Activated T-cell treated with anti-CD3 and anti-CD28 coated beads, Interleukin-2, amount 50 U/mL, for 24 hours (primary cell): ENCODE measurements around the gene PUM1.
"Not testable (repeated sequence)": the region's sequence is repeated elsewhere in the genome, so short reads cannot be mapped to it uniquely, and the experiment has no call there.

Source experiments
- DNase-seq: peaks from one replicate; pipeline ENCODE4 v3.0.0-alpha.2; 2020
- H3K27ac Mint-ChIP-seq: 2 replicates; pipeline ENCODE4 v1.8.0; 2020; ENCODE audit warnings: mild to moderate bottlenecking, mixed read lengths
- H3K27me3 Mint-ChIP-seq: 2 replicates; pipeline ENCODE4 v1.8.0; 2020; ENCODE audit warnings: mixed read lengths
- H3K36me3 Mint-ChIP-seq: 2 replicates; pipeline ENCODE4 v1.8.0; 2020; ENCODE audit warnings: low read depth, mixed read lengths
- H3K4me1 Mint-ChIP-seq: 2 replicates; pipeline ENCODE4 v1.8.0; 2020; ENCODE audit warnings: low read depth, mixed read lengths
- H3K4me3 Mint-ChIP-seq: 2 replicates; pipeline ENCODE4 v1.8.0; 2020; ENCODE audit warnings: mild to moderate bottlenecking, moderate library complexity, mixed read lengths
- H3K9me3 Mint-ChIP-seq: 2 replicates; pipeline ENCODE4 v1.8.0; 2020; ENCODE audit warnings: mixed read lengths

PUM1 gene

DNA sequence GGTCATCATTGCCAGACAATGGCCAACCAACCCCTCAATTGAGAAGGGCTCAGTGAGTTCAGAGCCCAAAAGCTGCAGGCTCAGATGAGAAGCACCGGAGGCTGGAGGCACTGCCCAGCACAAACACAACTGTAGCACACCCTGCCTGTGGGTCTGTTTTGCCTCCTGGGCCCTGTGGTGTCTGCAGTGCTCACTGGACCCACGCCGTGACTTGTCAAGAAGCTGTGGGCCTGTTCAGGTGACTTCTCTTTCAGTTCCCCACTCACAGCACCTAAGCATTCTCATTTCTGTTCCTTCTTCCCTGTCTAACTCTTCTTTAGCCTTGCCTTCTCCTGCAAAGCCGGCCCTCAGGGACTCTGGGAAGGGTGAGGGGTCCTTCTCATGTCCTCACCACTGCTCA, 129.8 kb downstream of the PUM1 start:
- H3K4me3 Mint-ChIP-seq, H3K27ac Mint-ChIP-seq, H3K9me3 Mint-ChIP-seq, DNase-seq, H3K4me1 Mint-ChIP-seq, H3K27me3 Mint-ChIP-seq: not testable (repeated sequence)
- H3K36me3 Mint-ChIP-seq, result peaks cover 89% of the 10 kb centered on the region

DNA sequence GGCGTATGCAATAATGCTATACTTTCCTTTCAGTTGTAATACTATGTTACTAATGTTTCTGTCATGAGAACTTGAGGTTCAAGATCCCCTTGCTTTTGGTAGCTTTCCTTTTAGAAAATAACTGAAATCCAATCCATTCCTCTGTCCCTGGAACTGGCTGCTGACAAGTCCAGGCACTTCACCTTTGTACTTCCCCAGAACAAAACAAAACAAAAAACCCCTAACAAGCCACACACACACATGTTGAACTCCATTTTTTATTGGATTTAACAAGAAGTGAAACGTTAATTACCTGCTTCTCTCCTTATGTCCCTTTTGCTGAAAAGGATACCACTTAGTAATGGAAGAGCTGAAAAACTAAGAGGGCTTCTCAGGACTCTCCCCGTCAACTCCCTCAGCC, 130.9 kb downstream of the PUM1 start:
- H3K4me1 Mint-ChIP-seq, result no peaks in the 10 kb centered on the region
- peaks cover 83% of the 10 kb centered on the region for H3K36me3 Mint-ChIP-seq
- H3K9me3 Mint-ChIP-seq, result no peaks in the 10 kb centered on the region
- peak overlapping the region; percentile 66 for H3K27ac Mint-ChIP-seq
- H3K4me3 Mint-ChIP-seq, result no peak overlapping the region
- no peaks in the 10 kb centered on the region for H3K27me3 Mint-ChIP-seq
- DNase-seq, result no peak

DNA sequence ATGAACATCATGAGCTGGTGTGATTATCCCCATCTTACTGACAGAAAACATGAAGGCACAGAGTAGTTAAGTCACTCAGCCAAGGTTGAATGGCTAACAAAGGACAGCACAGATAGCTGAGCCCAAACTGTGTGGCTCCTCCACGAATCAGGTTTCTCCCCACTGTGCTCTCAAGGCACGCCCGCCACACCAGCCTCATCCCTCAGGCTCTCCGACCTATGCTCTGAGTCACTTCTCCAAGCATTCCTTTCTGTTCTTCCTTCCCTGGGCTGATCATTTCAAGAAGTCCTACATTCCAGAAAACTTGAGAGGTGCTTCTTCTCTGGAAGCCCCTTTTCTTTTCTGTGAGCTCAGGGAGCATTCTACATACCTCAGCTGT, 131.7 kb downstream of the PUM1 start:
- no peak overlapping the region for H3K4me3 Mint-ChIP-seq
- no peaks in the 10 kb centered on the region for H3K4me1 Mint-ChIP-seq
- DNase-seq, result no peak
- H3K9me3 Mint-ChIP-seq, result no peaks in the 10 kb centered on the region
- no peaks in the 10 kb centered on the region for H3K27me3 Mint-ChIP-seq
- H3K27ac Mint-ChIP-seq, result peak overlapping the region; percentile 22
- peaks cover 76% of the 10 kb centered on the region for H3K36me3 Mint-ChIP-seq

GRCh38 chr1:30930631-30931173, 134.8 kb downstream of the PUM1 start:
- Mint-ChIP-seq H3K36me3 (peaks cover 50% of the 10 kb centered on the region), H3K27me3 (no peaks in the 10 kb centered on the region), H3K4me3 (no peak overlapping the region), H3K27ac (peak overlapping the region; percentile 79), H3K4me1 (no peaks in the 10 kb centered on the region), H3K9me3 (no peaks in the 10 kb centered on the region)
- no peak for DNase-seq

GRCh38 chr1:30929944-30930525, 135.5 kb downstream of the PUM1 start:
- Mint-ChIP-seq H3K4me3 (no peak overlapping the region), H3K27ac (no peak overlapping the region), H3K9me3 (no peaks in the 10 kb centered on the region), H3K36me3 (peaks cover 45% of the 10 kb centered on the region), H3K27me3 (no peaks in the 10 kb centered on the region), H3K4me1 (no peaks in the 10 kb centered on the region)
- no peak for DNase-seq

DNA sequence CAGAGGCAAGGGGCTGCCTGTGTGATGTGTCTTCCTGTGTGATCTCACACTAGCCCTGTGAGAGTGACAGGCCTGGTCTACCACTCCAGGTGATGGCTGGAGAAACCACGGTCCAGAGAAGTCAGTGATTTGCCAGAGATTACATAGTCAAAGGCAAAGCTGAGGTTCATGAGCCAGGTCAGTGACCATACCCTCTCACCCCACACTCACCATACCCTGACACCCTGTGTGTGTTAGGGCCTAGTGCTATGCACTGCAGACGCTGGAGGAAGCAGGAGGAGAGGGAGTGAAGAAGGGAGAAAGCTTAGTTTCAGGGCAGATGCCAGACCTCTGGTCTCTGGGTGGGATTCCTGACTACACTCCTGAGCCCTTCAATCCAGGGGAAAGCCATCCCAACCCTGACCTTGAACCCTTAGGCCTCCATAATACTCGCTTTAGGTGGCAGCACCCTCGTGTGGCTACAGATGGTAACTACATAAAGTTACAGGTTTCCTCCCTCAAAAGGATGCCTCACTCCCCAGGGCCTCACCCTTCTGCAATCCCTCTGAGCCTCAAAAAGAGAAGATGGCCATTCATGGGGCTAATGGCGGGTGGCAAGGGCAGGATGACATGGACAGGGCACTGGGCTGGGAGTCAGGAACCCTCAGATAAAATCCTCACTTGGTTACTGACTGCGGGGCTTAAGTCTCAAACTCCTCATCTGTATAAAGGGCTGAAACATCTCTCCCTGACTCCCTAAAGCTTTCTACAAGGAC, 136.2 kb downstream of the PUM1 start:
- Mint-ChIP-seq H3K4me3 (no peak overlapping the region), H3K36me3 (peaks cover 38% of the 10 kb centered on the region), H3K4me1 (no peaks in the 10 kb centered on the region), H3K27me3 (no peaks in the 10 kb centered on the region), H3K27ac (no peak overlapping the region), H3K9me3 (no peaks in the 10 kb centered on the region)
- DNase-seq, result peak; percentile 58

- Mint-ChIP-seq H3K9me3 (no peaks in the 10 kb centered on the region), H3K36me3 (peaks cover 32% of the 10 kb centered on the region), H3K4me1 (no peaks in the 10 kb centered on the region), H3K27me3 (no peaks in the 10 kb centered on the region), H3K4me3 (no peak overlapping the region), H3K27ac (no peak overlapping the region)
- DNase-seq, result no peak
Observed at GRCh38 chr1:30928789-30929134, 136.8 kb downstream of the PUM1 start.

DNA sequence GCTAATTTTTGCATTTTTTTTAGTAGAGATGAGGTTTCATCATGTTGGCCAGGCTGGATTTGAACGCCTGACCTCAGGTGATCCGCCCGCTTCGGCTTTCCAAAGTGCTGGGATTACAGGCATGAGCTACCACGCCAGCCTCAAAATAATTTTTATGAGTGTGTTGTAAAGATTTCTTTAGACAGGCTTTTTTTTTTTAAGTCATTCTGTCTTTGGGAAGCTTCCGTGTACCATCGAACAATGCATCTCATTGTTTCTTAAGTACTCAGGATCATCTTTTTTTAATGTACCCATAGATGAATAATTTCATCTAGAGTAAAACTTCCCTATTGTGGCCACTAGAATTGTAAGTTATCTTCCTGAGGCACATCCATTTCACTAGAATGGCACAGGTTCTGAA, 137.3 kb downstream of the PUM1 start:
- H3K27me3 Mint-ChIP-seq, result no peaks in the 10 kb centered on the region
- no peaks in the 10 kb centered on the region for H3K4me1 Mint-ChIP-seq
- peaks cover 27% of the 10 kb centered on the region for H3K36me3 Mint-ChIP-seq
- no peak overlapping the region for H3K27ac Mint-ChIP-seq
- no peak overlapping the region for H3K4me3 Mint-ChIP-seq
- DNase-seq, result no peak
- H3K9me3 Mint-ChIP-seq, result no peaks in the 10 kb centered on the region

GRCh38 chr1:30927448-30927847, 138.1 kb downstream of the PUM1 start:
- Mint-ChIP-seq H3K4me1 (no peaks in the 10 kb centered on the region), H3K27me3 (no peaks in the 10 kb centered on the region), H3K36me3 (peaks cover 20% of the 10 kb centered on the region), H3K9me3 (no peaks in the 10 kb centered on the region), H3K27ac (no peak overlapping the region), H3K4me3 (no peak overlapping the region)
- no peak for DNase-seq

GRCh38 chr1:30923597-30923996, 141.9 kb downstream of the PUM1 start:
- Mint-ChIP-seq H3K4me1 (peaks cover 7% of the 10 kb centered on the region), H3K4me3 (no peak overlapping the region), H3K27me3 (peaks cover 4% of the 10 kb centered on the region), H3K27ac (no peak overlapping the region), H3K36me3 (no peaks in the 10 kb centered on the region), H3K9me3 (no peaks in the 10 kb centered on the region)
- no peak for DNase-seq

GRCh38 chr1:30920827-30921226, 144.7 kb downstream of the PUM1 start:
- Mint-ChIP-seq H3K9me3 (no peaks in the 10 kb centered on the region), H3K27me3 (peaks cover 4% of the 10 kb centered on the region), H3K4me3 (no peak overlapping the region), H3K4me1 (peaks cover 7% of the 10 kb centered on the region), H3K27ac (no peak overlapping the region), H3K36me3 (no peaks in the 10 kb centered on the region)
- DNase-seq, result no peak

DNA sequence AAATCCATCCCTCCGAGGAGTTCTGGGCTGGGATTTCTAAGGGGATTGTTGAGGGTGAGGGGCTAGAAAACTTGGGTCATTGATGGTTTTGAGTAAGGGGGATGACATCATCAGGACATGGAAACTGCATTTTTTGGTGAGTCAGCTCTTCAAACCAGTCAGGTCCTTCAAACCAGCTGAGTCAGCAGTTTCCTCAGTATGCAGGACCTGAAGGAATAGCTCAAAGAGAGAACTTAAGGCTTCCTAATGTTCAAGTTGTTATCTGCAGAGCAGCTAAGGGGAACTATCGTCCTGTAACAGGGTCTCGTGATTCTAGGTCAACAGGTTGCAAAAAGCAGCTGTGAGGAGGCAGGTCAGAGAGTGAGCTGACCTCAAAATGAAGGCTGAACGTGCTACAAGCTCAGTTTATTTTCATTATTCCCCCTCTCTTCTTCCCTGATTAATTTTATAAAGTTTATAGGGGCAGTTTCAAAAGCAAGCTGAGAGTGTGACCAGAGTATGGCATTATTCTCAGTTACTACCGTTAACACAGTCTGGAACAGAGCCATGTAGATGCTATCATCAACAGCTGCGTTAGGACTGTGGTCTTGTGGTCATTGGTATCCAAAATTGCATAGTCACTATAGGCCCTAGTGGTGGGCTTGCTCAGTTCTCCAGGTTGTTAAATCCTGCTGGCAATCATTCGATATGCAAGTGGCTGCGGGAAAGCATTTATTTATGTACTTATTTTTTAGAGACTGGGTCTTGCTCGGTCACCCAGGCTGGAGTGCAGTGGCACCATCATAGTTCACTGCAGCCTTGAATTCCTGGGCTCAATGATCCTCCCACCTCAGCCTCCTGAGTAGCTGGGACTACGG, 146.3 kb downstream of the PUM1 start:
- Mint-ChIP-seq H3K27me3 (peaks cover 4% of the 10 kb centered on the region), H3K9me3 (no peaks in the 10 kb centered on the region)

DNA sequence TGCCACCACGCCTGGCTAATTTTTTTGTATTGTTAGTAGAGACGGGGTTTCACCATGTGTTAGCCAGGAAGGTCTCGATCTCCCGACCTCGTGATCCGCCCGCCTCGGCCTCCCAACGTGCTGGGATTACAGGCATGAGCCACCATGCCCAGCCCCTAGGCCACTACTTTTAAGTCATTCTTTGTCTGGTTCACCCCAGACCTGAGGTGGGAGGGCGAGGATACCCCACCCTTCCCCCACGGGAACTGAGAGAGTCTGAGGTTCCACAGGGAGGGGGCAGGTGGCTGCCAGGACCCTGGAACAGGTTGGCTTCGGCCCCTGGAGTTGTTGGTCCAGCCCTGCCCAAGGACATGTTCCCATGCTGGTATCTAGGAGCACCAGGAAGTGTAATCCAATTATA, 149.2 kb downstream of the PUM1 start:
- H3K27ac Mint-ChIP-seq, result no peak overlapping the region
- H3K36me3 Mint-ChIP-seq, result no peaks in the 10 kb centered on the region
- peaks cover 4% of the 10 kb centered on the region for H3K27me3 Mint-ChIP-seq
- no peak for DNase-seq
- no peaks in the 10 kb centered on the region for H3K9me3 Mint-ChIP-seq
- peaks cover 9% of the 10 kb centered on the region for H3K4me1 Mint-ChIP-seq
- H3K4me3 Mint-ChIP-seq, result no peak overlapping the region

More for the DNA sequence above, 146.3 kb downstream of the PUM1 start:
- peak; percentile 22 for DNase-seq
- Mint-ChIP-seq H3K4me3 (no peak overlapping the region), H3K4me1 (peaks cover 7% of the 10 kb centered on the region), H3K36me3 (no peaks in the 10 kb centered on the region), H3K27ac (no peak overlapping the region)

DNA sequence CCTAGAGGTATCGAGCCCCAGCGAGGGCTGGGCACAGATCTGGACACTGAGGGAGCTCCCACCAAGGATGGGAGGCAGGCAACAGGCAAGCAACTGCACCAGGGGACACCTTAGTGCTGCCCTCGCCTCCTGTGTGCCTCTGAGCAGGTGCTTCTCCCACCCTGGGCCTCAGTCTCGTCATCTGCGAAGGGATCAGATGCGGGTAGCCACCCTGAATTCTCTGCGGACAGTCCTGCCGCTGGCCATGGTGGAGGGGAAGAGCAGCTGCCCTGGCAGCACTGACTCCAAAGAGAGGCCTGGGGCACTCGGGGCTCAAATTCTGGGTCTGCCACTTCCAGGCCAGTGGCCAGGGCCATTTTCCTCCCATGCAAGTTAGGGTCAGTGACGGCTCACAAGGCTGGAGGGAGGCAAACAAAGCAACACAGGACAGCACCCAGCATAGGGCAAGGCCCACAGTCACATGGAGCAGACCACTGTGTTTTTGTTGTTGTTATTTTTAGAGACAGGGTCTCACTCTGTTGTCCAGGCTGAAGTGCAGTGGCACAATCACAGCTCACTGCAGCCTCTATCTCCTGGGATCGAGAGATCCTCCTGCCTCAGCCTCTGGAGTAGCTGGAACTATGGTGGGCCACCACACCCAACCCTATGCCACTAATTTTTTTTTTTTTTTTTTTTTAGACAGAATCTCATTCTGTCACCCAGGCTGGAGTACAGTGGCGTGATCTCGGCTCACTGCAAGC, 149.9 kb downstream of the PUM1 start:
- Mint-ChIP-seq H3K36me3 (no peaks in the 10 kb centered on the region), H3K27ac (no peak overlapping the region), H3K4me1 (peaks cover 9% of the 10 kb centered on the region), H3K4me3 (no peak overlapping the region), H3K27me3 (peaks cover 4% of the 10 kb centered on the region), H3K9me3 (no peaks in the 10 kb centered on the region)
- no peak for DNase-seq
